BLaER1 (cell line): ENCODE data around the gene GLRX3.
"Not testable (repeated sequence)": the region's sequence is repeated elsewhere in the genome, so short reads cannot be mapped to it uniquely, and the experiment has no call there.

ENCODE experiments used
- H3K27ac ChIP-seq: shearing (Covaris generic); formaldehyde crosslinking; 2 replicates; pipeline ENCODE4 v1.8.1; 2022
- H3K27me3 ChIP-seq: shearing (Covaris generic); formaldehyde crosslinking; 2 replicates; pipeline ENCODE4 v1.8.1; 2022
- H3K36me3 ChIP-seq: shearing (Covaris generic); formaldehyde crosslinking; 2 replicates; pipeline ENCODE4 v1.8.1; 2022
- H3K4me1 ChIP-seq: shearing (Covaris generic); formaldehyde crosslinking; 2 replicates; pipeline ENCODE4 v1.8.1; 2022
- H3K4me2 ChIP-seq: shearing (Covaris generic); formaldehyde crosslinking; 2 replicates; pipeline ENCODE4 v1.8.1; 2022
- H3K4me3 ChIP-seq: shearing (Covaris generic); formaldehyde crosslinking; 2 replicates; pipeline ENCODE4 v1.8.1; 2022
- H3K9ac ChIP-seq: shearing (Covaris generic); formaldehyde crosslinking; 2 replicates; pipeline ENCODE4 v1.8.1; 2022
- H3K9me3 ChIP-seq: shearing (Covaris generic); formaldehyde crosslinking; 2 replicates; pipeline ENCODE4 v1.8.1; 2022
- H4K20me1 ChIP-seq: shearing (Covaris generic); formaldehyde crosslinking; 2 replicates; pipeline ENCODE4 v1.8.1; 2022
- Cebpa-rat ChIP-seq: shearing (Covaris generic); IDR thresholded peaks from 2 replicates; pipeline ENCODE4 v1.8.1; 2022

The GLRX3 gene

GRCh38 chr10:130136226-130137089, at the start of gene GLRX3:
Gene GLRX3, plus strand, starts transcription at chr10:130136391. Its CDS starts 30 bp downstream, at chr10:130136421.
- peak within 1 kb of the TSS; percentile 92 for H3K27ac ChIP-seq
- H3K4me3 ChIP-seq, result peak within 1 kb of the TSS; percentile 99

GRCh38 chr10:130090565-130090964, 45.6 kb upstream of the GLRX3 start:
- H3K4me2 ChIP-seq, H4K20me1 ChIP-seq, H3K4me1 ChIP-seq, H3K9ac ChIP-seq, H3K4me3 ChIP-seq, H3K27ac ChIP-seq, H3K27me3 ChIP-seq: not testable (repeated sequence)
- Histone ChIP-seq H3K9me3 (peaks cover 34% of the 10 kb centered on the region), H3K36me3 (peaks cover 17% of the 10 kb centered on the region; the same call in 1 of the 2 replicates)

More at GRCh38 chr10:130136226-130137089, at the start of gene GLRX3:
- Histone ChIP-seq H3K27me3 (no peaks in the 10 kb centered on the region), H3K4me1 (peaks cover 48% of the 10 kb centered on the region), H3K9ac (peak within 1 kb of the TSS; percentile 90), H3K4me2 (peak within 1 kb of the TSS; percentile 98), H3K9me3 (no peaks in the 10 kb centered on the region), H4K20me1 (peaks cover 52% of the 10 kb centered on the region), H3K36me3 (peaks cover 29% of the 10 kb centered on the region)
- no peak for TF ChIP-seq Cebpa-rat

- H3K36me3 ChIP-seq, result peaks cover 15% of the 10 kb centered on the region
- H4K20me1 ChIP-seq, result no peaks in the 10 kb centered on the region
- H3K4me1 ChIP-seq, result no peaks in the 10 kb centered on the region
- no peak for TF ChIP-seq Cebpa-rat
- H3K9me3 ChIP-seq, result 0 out of 2 replicates have a peak, but pooled peaks cover 3% of the 10 kb centered on the region
- no peak overlapping the region for H3K4me3 ChIP-seq
- no peak overlapping the region for H3K4me2 ChIP-seq
- H3K27ac ChIP-seq, result no peak overlapping the region
- H3K9ac ChIP-seq, result no peak overlapping the region
- H3K27me3 ChIP-seq, result no peaks in the 10 kb centered on the region
These were observed 36.8 kb upstream of the GLRX3 start for GRCh38 chr10:130099344-130099743.

GRCh38 chr10:130105724-130106123, 30.5 kb upstream of the GLRX3 start:
- Histone ChIP-seq H3K4me2 (no peak overlapping the region), H4K20me1 (no peaks in the 10 kb centered on the region), H3K9me3 (no peaks in the 10 kb centered on the region), H3K27ac (no peak overlapping the region), H3K27me3 (no peaks in the 10 kb centered on the region), H3K4me3 (no peak overlapping the region), H3K9ac (no peak overlapping the region), H3K4me1 (peaks cover 29% of the 10 kb centered on the region), H3K36me3 (peaks cover 25% of the 10 kb centered on the region)
- TF ChIP-seq Cebpa-rat, result no peak

GRCh38 chr10:130108146-130108545, 28.0 kb upstream of the GLRX3 start:
- peaks cover 22% of the 10 kb centered on the region for H3K36me3 ChIP-seq
- H3K9me3 ChIP-seq, H3K27me3 ChIP-seq, H3K9ac ChIP-seq, H3K27ac ChIP-seq, H4K20me1 ChIP-seq, H3K4me3 ChIP-seq: not testable (repeated sequence)
- H3K4me2 ChIP-seq, result peak overlapping the region; percentile 20; the same call in 1 of the 2 replicates
- peaks cover 29% of the 10 kb centered on the region for H3K4me1 ChIP-seq

GRCh38 chr10:130108934-130109604, 27.1 kb upstream of the GLRX3 start:
- H3K27ac ChIP-seq, result no peak overlapping the region
- no peaks in the 10 kb centered on the region for H3K9me3 ChIP-seq
- H3K36me3 ChIP-seq, result peaks cover 13% of the 10 kb centered on the region
- H3K9ac ChIP-seq, result peak overlapping the region; percentile 85; the same call in 1 of the 2 replicates
- peak overlapping the region; percentile 81 for H3K4me3 ChIP-seq
- H4K20me1 ChIP-seq, result no peaks in the 10 kb centered on the region
- H3K4me1 ChIP-seq, result peaks cover 29% of the 10 kb centered on the region
- peak overlapping the region; percentile 92 for H3K4me2 ChIP-seq
- TF ChIP-seq Cebpa-rat, result no peak
- H3K27me3 ChIP-seq, result no peaks in the 10 kb centered on the region

- no peak for TF ChIP-seq Cebpa-rat
- Histone ChIP-seq H3K9me3 (no peaks in the 10 kb centered on the region), H4K20me1 (no peaks in the 10 kb centered on the region), H3K9ac (peak overlapping the region; percentile 85), H3K27me3 (no peaks in the 10 kb centered on the region), H3K4me2 (peak overlapping the region; percentile 92), H3K4me1 (peaks cover 29% of the 10 kb centered on the region), H3K27ac (peak overlapping the region; percentile 87), H3K36me3 (peaks cover 11% of the 10 kb centered on the region; the same call in 1 of the 2 replicates), H3K4me3 (peak overlapping the region; percentile 81)
These were observed 26.4 kb upstream of the GLRX3 start for GRCh38 chr10:130109796-130110245.

- peak within 1 kb of the TSS; percentile 92 for H3K4me2 ChIP-seq
- 0 out of 2 replicates have a peak, but pooled peaks cover 2% of the 10 kb centered on the region for H3K9me3 ChIP-seq
- H4K20me1 ChIP-seq, result no peaks in the 10 kb centered on the region
- peaks cover 5% of the 10 kb centered on the region; the same call in 1 of the 2 replicates for H3K36me3 ChIP-seq
- peaks cover 29% of the 10 kb centered on the region for H3K4me1 ChIP-seq
- H3K27me3 ChIP-seq, result no peaks in the 10 kb centered on the region
- peak within 1 kb of the TSS; percentile 87 for H3K27ac ChIP-seq
- H3K9ac ChIP-seq, result peak within 1 kb of the TSS; percentile 85
- TF ChIP-seq Cebpa-rat, result no peak
- peak within 1 kb of the TSS; percentile 81 for H3K4me3 ChIP-seq
These were observed 25.7 kb upstream of the GLRX3 start, which contains the start of gene C10orf143 for GRCh38 chr10:130110246-130111112. Gene C10orf143, minus strand, starts transcription at chr10:130110830. Its CDS starts 58 bp downstream, at chr10:130110772.
